Uterus (tissue), 2 donors: Measurements from ENCODE around the gene TRPM4.

Experiments used
- POLR2A ChIP-seq, 2 donors: fragments of 450-650 bp; IDR thresholded peaks; one replicate each; pipeline ENCODE4 v1.6.1; 2016; ENCODE audit warnings: antibody characterized with exemption in 2 of 2, mild to moderate bottlenecking in 1 of 2, moderate library complexity in 1 of 2
- TF ChIP-seq, protein P1 (sequence below), 4 experiments: fragments of 200-600 bp in 2 of 4; fragments of 450-650 bp in 2 of 4; sonication (generic) in 2 of 4; IDR thresholded peaks; one replicate each; pipeline ENCODE4 v1.5.1; 2016 to 2019; ENCODE audit warnings: antibody characterized with exemption in 4 of 4, mild to moderate bottlenecking in 2 of 4, moderate library complexity in 1 of 4

DNA sequence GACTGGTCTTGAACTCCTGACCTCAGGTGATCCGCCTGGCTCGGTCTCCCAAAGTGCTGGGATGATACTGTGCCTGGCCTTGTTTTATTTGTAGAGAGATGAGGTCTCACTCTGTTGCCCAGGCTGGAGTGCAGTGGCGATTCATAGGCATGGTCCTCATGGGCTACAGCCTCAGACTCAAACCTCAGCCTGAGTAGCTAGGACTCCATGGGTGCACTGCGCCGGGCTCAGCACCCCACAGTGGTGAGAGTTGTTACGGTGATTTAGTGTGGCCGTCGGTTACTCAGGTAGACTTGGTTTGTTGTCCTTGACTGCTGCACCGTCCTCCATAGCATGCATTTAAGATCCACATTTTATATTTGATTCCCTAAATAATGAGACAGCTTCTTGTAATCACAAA, 86.7 kb downstream of the TRPM4 start:
- TF ChIP-seq, protein P1, sequence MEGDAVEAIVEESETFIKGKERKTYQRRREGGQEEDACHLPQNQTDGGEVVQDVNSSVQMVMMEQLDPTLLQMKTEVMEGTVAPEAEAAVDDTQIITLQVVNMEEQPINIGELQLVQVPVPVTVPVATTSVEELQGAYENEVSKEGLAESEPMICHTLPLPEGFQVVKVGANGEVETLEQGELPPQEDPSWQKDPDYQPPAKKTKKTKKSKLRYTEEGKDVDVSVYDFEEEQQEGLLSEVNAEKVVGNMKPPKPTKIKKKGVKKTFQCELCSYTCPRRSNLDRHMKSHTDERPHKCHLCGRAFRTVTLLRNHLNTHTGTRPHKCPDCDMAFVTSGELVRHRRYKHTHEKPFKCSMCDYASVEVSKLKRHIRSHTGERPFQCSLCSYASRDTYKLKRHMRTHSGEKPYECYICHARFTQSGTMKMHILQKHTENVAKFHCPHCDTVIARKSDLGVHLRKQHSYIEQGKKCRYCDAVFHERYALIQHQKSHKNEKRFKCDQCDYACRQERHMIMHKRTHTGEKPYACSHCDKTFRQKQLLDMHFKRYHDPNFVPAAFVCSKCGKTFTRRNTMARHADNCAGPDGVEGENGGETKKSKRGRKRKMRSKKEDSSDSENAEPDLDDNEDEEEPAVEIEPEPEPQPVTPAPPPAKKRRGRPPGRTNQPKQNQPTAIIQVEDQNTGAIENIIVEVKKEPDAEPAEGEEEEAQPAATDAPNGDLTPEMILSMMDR (IDR thresholded peaks at IDR 0.05), result no peak
- TF ChIP-seq POLR2A (IDR thresholded peaks at IDR 0.05), result no peak
